Mesothelial cell of epicardium (in vitro differentiated cells): ENCODE data around the gene LYRM4. TPM values are rescaled to one million over a fixed set of nuclear protein-coding genes. Genes with fewer than 3 reads are reported as not detected.

ENCODE experiments used
- DNase-seq, 2 experiments: peaks; one replicate each; pipeline ENCODE4 v3.0.0; 2021; ENCODE audit warnings: low spot score in 2 of 2; ENCODE audit not compliant: unreplicated experiment in 2 of 2
- H3K27ac Mint-ChIP-seq: 2 replicates; pipeline ENCODE4 v1.8.0; 2021; ENCODE audit warnings: mixed read lengths
- H3K27me3 Mint-ChIP-seq: 2 replicates; pipeline ENCODE4 v1.8.0; 2021; ENCODE audit warnings: low read depth, mixed read lengths
- H3K36me3 Mint-ChIP-seq: 2 replicates; pipeline ENCODE4 v1.8.0; 2021; ENCODE audit warnings: mixed read lengths
- H3K4me1 Mint-ChIP-seq: 2 replicates; pipeline ENCODE4 v1.8.0; 2021; ENCODE audit warnings: mixed read lengths
- H3K4me3 Mint-ChIP-seq: 2 replicates; pipeline ENCODE4 v1.8.0; 2021; ENCODE audit warnings: mild to moderate bottlenecking, moderate library complexity, mixed read lengths
- H3K9me3 Mint-ChIP-seq: 2 replicates; pipeline ENCODE4 v1.8.0; 2021; ENCODE audit warnings: mixed read lengths
- CTCF ChIP-seq: fragments of 200-600 bp; sonication (generic); IDR thresholded peaks from one replicate; pipeline ENCODE4 v1.5.0; 2021; ENCODE audit warnings: antibody characterized with exemption; ENCODE audit not compliant: unreplicated experiment
- total RNA-seq: library from RNA; stranded (reverse); gene quantifications from 3 replicates; pipeline ENCODE4 v1.2.1, GENCODE V29; 2021

Gene LYRM4
- total RNA-seq, 1 donor from 2014 or later = 35.5 TPM

- DNase-seq = no peak
- TF ChIP-seq CTCF = no peak
- H3K36me3 Mint-ChIP-seq = no peaks in the 10 kb centered on the region
- H3K9me3 Mint-ChIP-seq = no peaks in the 10 kb centered on the region
- H3K4me3 Mint-ChIP-seq = no peak overlapping the region
- peaks cover 7% of the 10 kb centered on the region for H3K27me3 Mint-ChIP-seq
- H3K27ac Mint-ChIP-seq = no peak overlapping the region
- H3K4me1 Mint-ChIP-seq = no peaks in the 10 kb centered on the region
Observed at GRCh38 chr6:5095236-5095635, 165.5 kb downstream of the LYRM4 start.

- Mint-ChIP-seq H3K4me3 (no peak overlapping the region), H3K27ac (no peak overlapping the region), H3K36me3 (no peaks in the 10 kb centered on the region), H3K27me3 (peaks cover 7% of the 10 kb centered on the region), H3K9me3 (no peaks in the 10 kb centered on the region), H3K4me1 (no peaks in the 10 kb centered on the region)
- no peak for DNase-seq
- no peak for TF ChIP-seq CTCF
Observed at GRCh38 chr6:5094327-5094726, 166.4 kb downstream of the LYRM4 start.

- H3K9me3 Mint-ChIP-seq = no peaks in the 10 kb centered on the region
- no peaks in the 10 kb centered on the region for H3K4me1 Mint-ChIP-seq
- H3K27ac Mint-ChIP-seq = no peak overlapping the region
- no peak for TF ChIP-seq CTCF
- no peaks in the 10 kb centered on the region for H3K36me3 Mint-ChIP-seq
- H3K4me3 Mint-ChIP-seq = no peak overlapping the region
- H3K27me3 Mint-ChIP-seq = peaks cover 10% of the 10 kb centered on the region
- no peak for DNase-seq
Observed at GRCh38 chr6:5093231-5094015, 167.3 kb downstream of the LYRM4 start.

GRCh38 chr6:5091210-5092069 lies 169.3 kb downstream of the LYRM4 start:
- peaks cover under 1% of the 10 kb centered on the region for H3K4me1 Mint-ChIP-seq
- no peaks in the 10 kb centered on the region for H3K9me3 Mint-ChIP-seq
- H3K27me3 Mint-ChIP-seq = peaks cover 23% of the 10 kb centered on the region
- no peak for DNase-seq
- no peak overlapping the region for H3K27ac Mint-ChIP-seq
- no peak overlapping the region for H3K4me3 Mint-ChIP-seq
- no peaks in the 10 kb centered on the region for H3K36me3 Mint-ChIP-seq
- no peak for TF ChIP-seq CTCF

GRCh38 chr6:5090603-5091002 lies 170.1 kb downstream of the LYRM4 start:
- H3K4me1 Mint-ChIP-seq = peaks cover 3% of the 10 kb centered on the region
- H3K9me3 Mint-ChIP-seq = no peaks in the 10 kb centered on the region
- no peak overlapping the region for H3K27ac Mint-ChIP-seq
- H3K27me3 Mint-ChIP-seq = peaks cover 28% of the 10 kb centered on the region
- no peak overlapping the region for H3K4me3 Mint-ChIP-seq
- DNase-seq = no peak
- TF ChIP-seq CTCF = no peak
- no peaks in the 10 kb centered on the region for H3K36me3 Mint-ChIP-seq
